DND-41 (cell line): Measurements from ENCODE around the gene SCGB1D2.

ENCODE experiments used
- ATAC-seq: fragments of 200-7000 bp; cut with Tn5 transposase; 3 replicates; pipeline ENCODE4 v1.9.1; 2021; ENCODE audit warnings: low read depth; ENCODE audit not compliant: insufficient read depth
- DNase-seq: peaks from one replicate; pipeline ENCODE4 v3.0.0-alpha.2; 2020
- H2AFZ ChIP-seq: 2 replicates; pipeline ENCODE4 v1.6.0; 2012; ENCODE audit warnings: low read depth, low read length
- H3K27ac ChIP-seq: 2 replicates; pipeline ENCODE4 v1.5.1; 2012; ENCODE audit warnings: low read length, inconsistent platforms
- H3K27me3 ChIP-seq: fragments of 200-600 bp; sonication (generic); 2 replicates; pipeline ENCODE4 v1.6.0; 2012; ENCODE audit warnings: low read length, mild to moderate bottlenecking, inconsistent platforms; ENCODE audit not compliant: insufficient read depth, poor library complexity
- H3K36me3 ChIP-seq: 2 replicates; pipeline ENCODE4 v1.5.1; 2012; ENCODE audit warnings: low read length, inconsistent platforms; ENCODE audit not compliant: insufficient read depth
- H3K4me1 ChIP-seq: 2 replicates; pipeline ENCODE4 v1.5.1; 2012; ENCODE audit warnings: mild to moderate bottlenecking, low read length; ENCODE audit not compliant: insufficient read depth
- H3K4me2 ChIP-seq: 2 replicates; pipeline ENCODE4 v1.6.0; 2012; ENCODE audit warnings: mild to moderate bottlenecking, moderate library complexity, low read length, inconsistent platforms; ENCODE audit not compliant: insufficient read depth
- H3K4me3 ChIP-seq, 2 experiments: fragments of 200-600 bp in 1 of 2; shearing (Covaris generic) in 1 of 2; 2 replicates each; pipeline ENCODE4 v1.5.1; 2012 to 2016; ENCODE audit warnings: inconsistent platforms in 2 of 2, low read length in 2 of 2, mild to moderate bottlenecking in 2 of 2, low read depth in 1 of 2, moderate library complexity in 1 of 2
- H3K79me2 ChIP-seq: 2 replicates; pipeline ENCODE4 v1.6.0; 2012; ENCODE audit warnings: low read length, inconsistent platforms; ENCODE audit not compliant: insufficient read depth
- H3K9ac ChIP-seq: 2 replicates; pipeline ENCODE4 v1.6.0; 2012; ENCODE audit warnings: low read depth, mild to moderate bottlenecking, inconsistent platforms, low read length, moderate library complexity
- H3K9me3 ChIP-seq: 2 replicates; pipeline ENCODE4 v1.5.1; 2012; ENCODE audit warnings: low read length, moderate library complexity, mild to moderate bottlenecking, inconsistent platforms; ENCODE audit not compliant: insufficient read depth, severe bottlenecking
- H4K20me1 ChIP-seq: 2 replicates; pipeline ENCODE4 v1.6.0; 2012; ENCODE audit warnings: low read length; ENCODE audit not compliant: insufficient read depth
- EZH2 ChIP-seq: IDR thresholded peaks from 3 replicates; pipeline ENCODE4 v1.6.1; 2012; ENCODE audit warnings: borderline replicate concordance, low read depth, mild to moderate bottlenecking, moderate library complexity, low read length, inconsistent platforms; ENCODE audit not compliant: severe bottlenecking
- TF ChIP-seq, protein P1 (sequence below): IDR thresholded peaks from 2 replicates; pipeline ENCODE4 v1.5.1; 2012; ENCODE audit warnings: borderline replicate concordance, low read length, moderate library complexity, mild to moderate bottlenecking; ENCODE audit not compliant: poor library complexity, severe bottlenecking; ENCODE audit errors: extremely low read depth

Gene SCGB1D2

DNA sequence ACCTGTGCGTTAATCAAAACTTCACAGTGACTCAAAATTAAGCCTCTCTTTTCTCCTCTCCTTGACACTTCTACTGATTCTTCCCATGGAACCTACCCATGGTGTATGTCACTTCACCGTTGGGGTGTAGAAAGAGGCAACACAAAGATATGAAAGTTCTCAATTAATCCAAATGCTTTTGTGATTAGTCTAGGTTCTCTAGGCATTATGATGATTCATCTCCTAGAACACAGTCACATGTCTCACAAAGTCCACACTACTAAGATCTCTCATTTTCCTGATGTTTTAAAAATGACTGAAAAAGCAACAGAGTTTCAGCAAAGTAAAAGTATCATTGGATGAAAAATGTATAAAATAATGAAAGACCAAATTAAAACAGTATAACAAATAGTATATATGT is 14.2 kb downstream of the SCGB1D2 start:
- no peaks in the 10 kb centered on the region for H3K36me3 ChIP-seq
- H3K27ac ChIP-seq = no peak overlapping the region
- H3K27me3 ChIP-seq = no peaks in the 10 kb centered on the region
- DNase-seq (no peak), ATAC-seq (no peak)
- H3K4me2 ChIP-seq = no peak overlapping the region
- no peaks in the 10 kb centered on the region for H4K20me1 ChIP-seq
- H3K79me2 ChIP-seq = no peaks in the 10 kb centered on the region
- H3K9me3 ChIP-seq = peaks cover 23% of the 10 kb centered on the region
- TF ChIP-seq EZH2 = no peak
- TF ChIP-seq, protein P1, sequence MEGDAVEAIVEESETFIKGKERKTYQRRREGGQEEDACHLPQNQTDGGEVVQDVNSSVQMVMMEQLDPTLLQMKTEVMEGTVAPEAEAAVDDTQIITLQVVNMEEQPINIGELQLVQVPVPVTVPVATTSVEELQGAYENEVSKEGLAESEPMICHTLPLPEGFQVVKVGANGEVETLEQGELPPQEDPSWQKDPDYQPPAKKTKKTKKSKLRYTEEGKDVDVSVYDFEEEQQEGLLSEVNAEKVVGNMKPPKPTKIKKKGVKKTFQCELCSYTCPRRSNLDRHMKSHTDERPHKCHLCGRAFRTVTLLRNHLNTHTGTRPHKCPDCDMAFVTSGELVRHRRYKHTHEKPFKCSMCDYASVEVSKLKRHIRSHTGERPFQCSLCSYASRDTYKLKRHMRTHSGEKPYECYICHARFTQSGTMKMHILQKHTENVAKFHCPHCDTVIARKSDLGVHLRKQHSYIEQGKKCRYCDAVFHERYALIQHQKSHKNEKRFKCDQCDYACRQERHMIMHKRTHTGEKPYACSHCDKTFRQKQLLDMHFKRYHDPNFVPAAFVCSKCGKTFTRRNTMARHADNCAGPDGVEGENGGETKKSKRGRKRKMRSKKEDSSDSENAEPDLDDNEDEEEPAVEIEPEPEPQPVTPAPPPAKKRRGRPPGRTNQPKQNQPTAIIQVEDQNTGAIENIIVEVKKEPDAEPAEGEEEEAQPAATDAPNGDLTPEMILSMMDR = no peak
- no peak overlapping the region for H2AFZ ChIP-seq
- peaks cover 4% of the 10 kb centered on the region; the same call in 1 of the 2 replicates for H3K4me1 ChIP-seq
- H3K4me3 ChIP-seq = no peak overlapping the region
- no peak overlapping the region for H3K9ac ChIP-seq

DNA sequence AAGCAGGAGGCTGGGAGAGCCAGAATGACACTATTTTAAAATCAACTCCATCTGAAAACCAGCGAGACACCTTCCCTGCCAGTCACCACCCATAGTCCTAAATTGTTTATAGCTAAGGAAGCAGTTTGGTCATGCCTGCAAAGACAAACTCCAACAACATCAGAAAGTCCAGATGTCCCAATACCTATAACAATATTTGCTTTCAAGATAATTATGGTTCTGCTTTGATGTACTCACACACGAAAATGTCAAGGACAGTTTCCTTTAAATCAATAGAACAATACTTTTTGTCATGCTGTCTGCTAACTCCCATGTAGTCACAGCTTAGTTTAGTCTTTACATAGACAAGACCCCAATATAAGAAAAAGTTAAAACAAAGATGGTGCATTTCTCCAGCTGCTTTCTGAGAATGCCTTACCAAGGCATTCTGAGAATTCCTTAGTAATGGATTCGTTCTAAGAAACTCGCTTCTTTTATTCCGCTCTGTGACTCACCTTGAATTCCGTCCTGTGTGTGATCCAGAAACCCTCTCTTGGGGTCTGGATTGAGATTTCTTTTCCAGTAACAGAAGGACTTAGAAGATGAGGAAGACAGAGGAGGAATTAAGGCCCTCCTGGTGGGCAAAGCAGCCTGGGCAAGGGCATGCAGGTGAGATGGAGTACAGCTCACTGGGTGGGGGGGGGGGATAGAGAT is 18.4 kb downstream of the SCGB1D2 start:
- Histone ChIP-seq H3K4me2 (no peak overlapping the region), H3K9me3 (no peaks in the 10 kb centered on the region), H3K27me3 (peaks cover 2% of the 10 kb centered on the region), H3K4me1 (no peaks in the 10 kb centered on the region), H4K20me1 (no peaks in the 10 kb centered on the region), H3K4me3 (no peak overlapping the region), H3K27ac (no peak overlapping the region), H3K79me2 (no peaks in the 10 kb centered on the region), H3K36me3 (no peaks in the 10 kb centered on the region), H3K9ac (no peak overlapping the region), H2AFZ (no peak overlapping the region)
- no peak for DNase-seq
- ATAC-seq = no peak
- TF ChIP-seq, protein P1 = no peak
- TF ChIP-seq EZH2 = no peak

DNA sequence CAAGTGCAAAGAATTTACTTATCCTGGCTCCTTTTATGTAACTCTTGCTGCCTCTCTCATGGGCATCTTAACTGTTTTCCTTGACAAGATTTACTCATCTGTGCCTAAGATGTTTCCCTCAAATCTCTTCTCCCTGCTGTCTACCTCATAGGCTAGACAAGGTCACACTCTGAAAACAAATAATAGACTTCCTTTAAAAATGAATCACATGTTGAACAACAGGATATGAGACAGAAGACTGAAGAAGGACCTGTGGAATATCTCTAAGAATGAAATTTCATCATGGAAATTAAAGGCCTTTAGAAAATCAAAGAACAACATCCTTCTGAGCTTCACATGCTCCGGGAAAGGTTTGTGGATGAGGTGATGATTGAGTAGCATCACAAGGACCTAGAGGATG is 22.0 kb downstream of the SCGB1D2 start:
- H3K36me3 ChIP-seq = no peaks in the 10 kb centered on the region
- TF ChIP-seq, protein P1 = no peak
- TF ChIP-seq EZH2 = no peak
- no peak overlapping the region for H3K4me3 ChIP-seq
- no peak overlapping the region for H2AFZ ChIP-seq
- H3K9me3 ChIP-seq = no peaks in the 10 kb centered on the region
- H3K4me1 ChIP-seq = no peaks in the 10 kb centered on the region
- H3K27ac ChIP-seq = no peak overlapping the region
- no peak overlapping the region for H3K9ac ChIP-seq
- ATAC-seq (no peak), DNase-seq (no peak)
- no peaks in the 10 kb centered on the region for H4K20me1 ChIP-seq
- peaks cover 2% of the 10 kb centered on the region for H3K27me3 ChIP-seq
- H3K79me2 ChIP-seq = no peaks in the 10 kb centered on the region
- H3K4me2 ChIP-seq = no peak overlapping the region

DNA sequence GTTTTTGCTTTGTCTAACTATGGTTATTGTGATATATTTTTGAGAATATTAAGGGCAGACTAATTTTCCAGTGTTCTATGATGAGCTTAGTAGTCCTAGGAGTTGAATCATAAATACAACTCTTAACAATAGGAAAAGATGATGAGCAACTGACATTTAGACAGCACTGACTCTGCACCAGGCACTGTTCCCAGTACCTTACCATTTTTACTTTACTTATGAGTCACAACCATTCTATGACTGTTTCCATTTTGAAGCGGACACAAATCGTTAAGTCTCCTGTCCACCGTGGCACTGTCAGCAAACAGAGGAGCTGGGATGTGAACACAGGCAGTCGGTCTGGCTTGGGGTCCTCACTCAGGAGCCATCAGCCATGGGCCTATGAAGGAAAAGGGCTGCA is 24.5 kb downstream of the SCGB1D2 start:
- Histone ChIP-seq H3K36me3 (no peaks in the 10 kb centered on the region), H3K9ac (no peak overlapping the region), H3K27me3 (peaks cover 5% of the 10 kb centered on the region), H3K27ac (no peak overlapping the region), H3K9me3 (no peaks in the 10 kb centered on the region), H4K20me1 (no peaks in the 10 kb centered on the region), H3K79me2 (no peaks in the 10 kb centered on the region), H2AFZ (no peak overlapping the region), H3K4me1 (no peaks in the 10 kb centered on the region), H3K4me2 (no peak overlapping the region), H3K4me3 (no peak overlapping the region)
- DNase-seq = no peak
- no peak for ATAC-seq
- no peak for TF ChIP-seq EZH2
- TF ChIP-seq, protein P1 = no peak
